NCI-H1048 (cell line): ENCODE data around the gene ACR.

ENCODE experiments used
- DNase-seq: peaks from one replicate; lab custom pipeline; 2025; lab: John Stamatoyannopoulos, UW

Gene ACR

DNA sequence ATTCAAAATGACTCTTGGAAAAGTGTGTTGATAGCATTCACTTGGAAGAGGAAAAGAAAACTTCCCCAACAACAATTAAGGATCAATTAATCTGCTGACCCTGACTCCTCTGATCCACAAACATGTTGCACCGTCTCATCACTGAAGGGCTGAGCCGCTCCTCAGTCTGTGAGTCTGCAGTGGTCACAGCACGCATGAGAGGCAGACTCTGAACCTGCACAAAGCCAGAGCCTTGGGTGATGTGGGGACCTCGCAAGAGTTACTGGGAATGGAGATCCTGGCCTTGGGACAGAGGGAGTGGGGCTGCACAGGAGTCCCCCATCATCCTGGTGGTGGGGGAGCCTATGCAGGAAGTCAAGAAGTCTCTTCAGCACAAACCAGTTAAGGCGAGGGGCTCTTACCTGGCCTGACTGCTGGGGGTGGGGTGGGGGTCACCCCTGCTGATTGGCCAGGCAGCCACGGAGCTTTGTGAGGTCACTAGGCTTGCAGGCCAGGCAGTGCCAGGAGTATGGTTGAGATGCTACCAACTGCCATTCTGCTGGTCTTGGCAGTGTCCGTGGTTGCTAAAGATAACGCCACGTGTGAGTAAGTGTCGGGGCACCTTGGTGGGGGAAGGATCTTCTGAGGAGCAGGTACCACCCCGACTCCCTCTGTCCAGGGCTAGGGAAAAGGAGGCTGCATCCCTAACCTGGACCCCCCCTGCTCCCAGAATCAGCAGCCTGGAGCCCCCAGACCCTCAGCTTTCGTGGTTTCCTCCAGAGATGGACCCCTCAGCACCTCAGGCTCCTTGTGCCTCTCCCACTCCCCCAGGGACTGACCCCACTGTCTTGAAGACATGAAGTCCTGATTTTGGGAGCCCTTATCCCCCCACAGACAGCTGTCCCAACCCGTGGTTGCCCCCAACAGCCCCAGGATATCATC lies at the start of gene ACR:
Gene ACR, plus strand, starts transcription at position 477 of the 921 bp plus-strand sequence. Its CDS starts 32 bp downstream, at position 509.
- DNase-seq, result no peak

DNA sequence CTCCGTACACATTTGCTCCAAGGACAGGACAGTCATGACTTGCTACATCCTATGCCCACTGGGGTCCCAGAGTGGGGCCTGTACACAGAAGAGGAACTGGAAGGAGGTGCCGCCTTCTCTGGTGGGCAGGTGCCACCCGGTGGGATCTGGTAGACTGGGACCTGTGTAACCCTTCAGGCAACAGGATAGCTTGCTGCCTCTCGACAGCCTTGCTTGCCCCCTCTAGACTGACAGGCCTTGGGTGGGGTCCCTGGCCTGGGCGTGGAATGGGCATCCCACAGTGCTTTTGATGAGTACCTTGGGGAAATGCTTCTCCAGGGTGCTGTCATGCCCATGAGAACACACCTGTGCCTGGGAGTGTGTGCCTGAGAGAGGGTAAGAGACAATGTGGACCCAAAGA lies 49.6 kb upstream of the ACR start:
- no peak for DNase-seq

DNA sequence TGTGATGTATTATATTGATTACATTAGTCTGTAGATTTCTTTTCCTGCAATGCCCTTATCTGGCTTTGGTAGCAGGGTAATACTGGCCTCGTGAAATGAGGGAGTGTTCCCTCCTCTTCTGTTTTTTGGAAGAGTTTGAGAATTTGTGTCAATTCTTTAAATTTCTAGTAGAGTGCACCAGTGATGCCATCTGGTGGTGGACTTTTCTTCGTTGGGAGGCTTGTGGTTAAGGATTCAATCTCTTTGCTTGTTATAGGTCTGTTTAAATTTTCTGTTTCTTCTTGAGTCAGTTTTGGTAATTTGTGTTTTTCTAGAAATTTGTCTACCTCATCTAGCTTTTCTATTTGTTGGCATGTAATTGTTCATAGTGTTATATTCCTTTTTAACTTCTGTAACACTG lies 46.5 kb upstream of the ACR start:
- DNase-seq, result no peak

DNA sequence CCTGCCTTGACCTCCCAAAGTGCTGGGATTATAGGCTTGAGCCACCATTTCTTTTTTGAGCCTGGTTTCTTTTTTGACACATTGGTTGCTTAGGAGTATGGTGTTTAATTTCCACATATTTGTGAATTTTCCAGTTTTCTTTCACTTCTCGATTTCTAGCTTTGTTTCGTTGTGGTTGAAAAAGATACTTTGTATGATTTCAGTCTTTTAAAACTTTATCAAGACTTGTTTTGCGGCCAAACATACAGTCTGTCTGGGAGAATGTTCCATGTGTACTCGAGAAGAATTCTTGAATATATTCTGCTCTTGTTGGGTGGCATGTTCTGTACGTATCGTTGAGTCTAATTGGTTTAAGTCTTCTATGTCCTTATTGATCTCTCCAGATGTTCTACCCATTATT lies 44.5 kb upstream of the ACR start:
- no peak for DNase-seq

DNA sequence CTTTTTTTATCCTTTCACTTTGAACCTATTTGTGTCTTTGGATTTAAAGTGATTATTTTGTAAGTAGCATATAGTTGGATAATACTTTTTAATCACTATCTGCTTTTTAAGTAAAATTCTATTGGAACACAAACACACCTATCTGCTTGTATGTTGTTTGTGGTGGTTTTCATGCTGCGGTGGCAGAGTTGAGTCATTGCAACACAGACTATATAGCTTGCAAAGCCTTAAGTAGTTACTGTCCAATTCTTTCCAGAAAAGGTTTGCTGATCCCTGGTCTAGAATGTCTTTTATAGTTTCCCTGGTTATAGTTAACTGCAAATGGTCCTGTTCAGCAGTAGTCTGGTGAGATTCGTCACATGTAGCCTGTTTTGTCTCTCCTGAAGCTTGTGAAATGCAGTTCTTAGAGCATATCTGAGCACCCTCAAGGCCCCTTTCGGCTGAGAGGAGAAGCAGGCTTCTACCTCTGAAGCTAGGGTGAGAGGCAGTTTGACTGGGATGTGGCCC lies 43.9 kb upstream of the ACR start:
- DNase-seq, result no peak

DNA sequence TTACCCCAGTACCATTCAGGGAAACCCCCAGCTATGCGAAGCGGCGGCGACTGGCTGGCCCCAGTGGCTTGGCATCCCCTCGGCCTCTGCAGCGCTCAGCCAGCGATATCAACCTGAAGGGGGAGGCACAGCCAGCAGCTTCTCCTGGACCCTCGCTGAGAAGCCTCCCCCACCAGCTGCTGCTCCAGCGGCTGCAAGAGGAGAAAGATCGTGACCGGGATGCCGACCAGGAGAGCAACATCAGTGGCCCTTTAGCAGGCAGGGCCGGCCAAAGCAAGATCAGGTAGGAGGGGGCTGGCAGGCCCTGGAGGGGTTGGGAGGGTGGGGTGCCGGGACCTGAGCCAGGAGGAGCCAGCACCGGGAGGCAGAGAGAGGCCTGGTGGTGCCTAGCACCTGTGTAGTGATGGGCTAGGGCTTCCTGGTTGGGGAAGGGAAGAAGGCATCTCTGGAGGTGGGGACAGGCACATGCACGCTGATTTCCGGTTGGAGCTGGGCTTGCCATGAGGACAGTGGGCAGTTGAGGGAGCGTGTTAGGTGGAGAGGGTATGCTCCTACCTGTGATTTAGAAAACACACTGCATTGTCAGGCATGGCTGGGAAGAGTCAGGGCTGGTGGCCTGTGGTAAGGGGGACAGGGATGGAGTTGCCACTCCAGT lies 43.1 kb upstream of the ACR start:
- DNase-seq, result no peak

DNA sequence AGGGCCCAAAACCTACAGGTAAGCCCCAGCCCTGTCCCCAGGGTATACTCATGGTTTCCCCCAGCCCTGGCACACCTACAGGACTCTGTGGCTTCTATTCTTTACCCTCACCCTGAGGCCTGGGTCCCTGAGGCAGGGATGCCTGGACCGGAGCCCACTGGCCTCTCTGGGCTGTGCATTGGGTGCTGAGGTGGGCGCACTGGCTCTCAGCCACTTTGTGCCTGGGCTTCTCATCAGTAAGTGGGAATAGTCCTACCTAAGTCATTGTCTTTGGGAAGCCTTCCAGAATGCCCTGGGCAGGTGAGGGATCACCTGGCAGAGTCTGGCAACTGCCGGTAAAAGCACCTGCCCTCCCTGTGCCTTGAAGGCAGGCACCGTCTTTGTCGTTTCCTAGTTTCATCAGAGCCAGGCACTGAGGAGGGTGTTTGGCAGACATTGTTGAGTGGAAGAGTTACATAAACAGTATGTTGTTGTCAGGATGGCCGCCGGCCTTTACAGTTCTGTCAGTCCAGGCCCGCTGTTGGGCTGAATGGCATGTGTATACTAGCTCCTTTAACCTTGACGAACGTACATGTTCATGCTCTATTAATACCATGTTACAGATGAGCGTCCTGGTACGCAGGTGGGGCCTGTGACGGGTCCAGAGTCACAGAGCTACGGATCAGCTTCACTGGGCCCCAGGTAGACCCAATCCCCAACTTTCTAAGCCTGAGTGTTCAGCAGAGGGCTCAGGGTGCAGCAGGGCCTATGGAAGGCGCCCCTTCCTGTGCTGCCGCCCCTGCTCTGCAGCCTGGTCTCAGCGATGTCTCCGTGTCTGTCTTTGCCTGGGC lies 42.4 kb upstream of the ACR start:
- DNase-seq, result no peak

DNA sequence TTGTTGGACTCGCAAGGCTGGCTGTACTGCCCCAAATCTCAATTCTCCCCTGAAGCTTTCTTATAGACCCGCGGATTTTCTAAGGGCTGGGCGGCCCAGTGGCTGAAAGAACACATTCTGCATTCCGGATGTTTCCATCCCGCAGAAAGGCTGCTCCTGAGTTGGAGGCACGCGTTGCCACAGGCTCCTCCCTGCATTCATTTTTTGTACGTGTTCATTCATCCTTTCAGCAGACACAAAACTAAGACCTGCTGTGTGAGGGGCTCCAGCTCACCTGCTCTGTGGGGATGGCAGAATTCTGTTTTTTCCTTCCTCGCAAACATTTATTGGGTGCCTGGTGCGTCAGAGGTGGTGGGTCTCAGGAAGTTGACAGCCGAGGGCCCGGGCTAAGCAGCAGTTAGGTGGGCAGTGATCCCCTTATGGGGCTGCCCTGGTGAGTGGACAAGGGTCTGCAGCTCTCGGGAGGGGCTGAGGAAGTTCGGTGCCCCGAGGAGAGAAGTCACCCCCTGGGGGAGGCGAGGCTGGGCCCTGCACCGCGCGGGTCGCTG lies 41.7 kb upstream of the ACR start:
- DNase-seq, result no peak

DNA sequence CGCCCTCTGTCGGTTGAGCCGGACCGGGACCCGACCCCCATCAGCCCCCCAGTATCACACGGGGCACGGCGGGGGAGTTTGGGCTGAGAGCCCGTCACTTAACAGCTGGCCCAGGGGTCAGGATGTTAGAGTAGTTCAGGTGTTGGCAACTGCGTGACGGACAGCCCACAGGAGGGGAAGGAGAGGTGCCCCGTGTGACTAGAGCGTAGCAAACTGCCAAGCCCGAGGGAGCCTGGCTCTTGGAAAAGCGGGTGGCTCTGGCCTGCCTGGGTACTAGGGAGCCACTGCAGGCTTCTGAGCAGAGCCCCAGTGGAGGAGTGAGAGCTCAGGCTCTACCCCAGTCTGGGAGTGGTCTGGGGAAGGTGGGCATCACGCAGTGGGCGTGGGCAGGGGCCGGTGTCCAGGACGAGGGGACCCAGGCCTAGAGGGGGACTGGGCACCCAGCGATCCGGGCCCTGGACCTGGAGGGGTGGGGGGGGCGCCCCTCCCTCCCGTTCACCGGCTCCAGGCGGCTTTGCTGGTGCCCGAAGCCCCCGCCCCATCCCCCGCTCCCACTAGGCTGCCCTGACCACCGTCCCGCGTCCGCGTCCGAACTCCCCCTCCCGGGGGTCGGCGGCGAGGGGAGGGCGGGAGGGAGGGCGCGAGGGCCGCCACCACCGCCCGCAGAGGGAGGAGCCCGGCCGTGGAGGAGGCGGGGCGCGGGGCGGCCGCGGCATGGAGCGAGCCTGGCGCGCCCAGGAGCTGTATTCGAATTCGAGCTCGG lies 41.0 kb upstream of the ACR start:
- DNase-seq, result no peak

DNA sequence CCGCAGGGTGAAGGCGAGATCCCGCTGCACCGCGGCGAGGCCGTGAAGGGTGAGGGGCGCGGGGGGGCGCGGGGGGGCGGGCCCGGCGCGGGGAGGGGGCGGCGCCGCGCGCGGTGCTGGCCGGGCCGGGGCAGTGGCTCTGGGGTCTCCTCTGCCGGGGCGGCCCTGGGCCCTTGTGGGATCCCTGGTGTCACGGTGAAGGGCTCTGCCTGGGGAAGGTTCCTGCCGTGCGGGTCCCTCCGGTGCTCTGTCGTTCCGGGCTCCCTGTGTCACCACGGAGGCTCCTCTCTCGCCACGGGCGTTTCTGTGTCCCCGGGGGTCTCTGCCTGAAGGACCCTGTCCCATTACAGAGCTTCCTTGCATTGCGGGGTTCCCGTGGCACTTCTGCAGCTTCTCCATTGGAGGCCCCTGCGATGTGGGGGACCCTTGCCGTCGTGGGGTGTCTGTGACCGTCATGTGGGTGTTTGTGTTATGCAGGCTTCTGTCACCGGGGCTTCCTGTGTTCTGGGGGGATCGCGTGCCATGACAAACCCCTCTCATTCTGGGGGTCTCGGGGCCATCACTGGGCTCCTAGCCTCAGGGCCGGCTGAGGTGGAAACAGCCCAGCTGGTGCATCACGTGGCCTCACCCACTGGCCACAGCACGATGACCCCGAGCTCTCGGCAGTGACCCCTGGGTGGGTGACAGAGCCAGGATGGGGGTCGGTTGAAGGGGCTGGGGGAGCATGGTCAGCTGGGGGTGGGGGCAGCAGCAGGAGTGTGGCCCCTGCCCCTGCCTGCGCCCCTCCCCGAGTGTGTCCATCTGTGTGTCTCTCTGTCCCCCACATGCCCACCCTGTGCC lies 40.1 kb upstream of the ACR start:
- no peak for DNase-seq

DNA sequence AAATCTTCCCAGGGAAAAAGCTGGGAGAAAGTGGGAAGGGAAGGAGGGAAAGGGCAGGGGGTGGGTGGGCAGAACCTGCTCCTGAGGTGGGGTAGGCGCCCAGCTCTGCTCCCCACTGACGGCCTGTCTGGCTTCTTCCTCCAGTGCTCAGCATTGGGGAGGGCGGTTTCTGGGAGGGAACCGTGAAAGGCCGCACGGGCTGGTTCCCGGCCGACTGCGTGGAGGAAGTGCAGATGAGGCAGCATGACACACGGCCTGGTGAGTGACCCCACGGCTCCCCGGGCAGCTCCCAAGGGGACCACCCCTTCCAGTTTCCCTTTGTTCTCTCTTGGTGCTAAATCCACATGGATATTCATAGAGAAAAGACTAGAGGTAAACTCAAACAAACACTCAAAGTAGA lies 39.5 kb upstream of the ACR start:
- no peak for DNase-seq

DNA sequence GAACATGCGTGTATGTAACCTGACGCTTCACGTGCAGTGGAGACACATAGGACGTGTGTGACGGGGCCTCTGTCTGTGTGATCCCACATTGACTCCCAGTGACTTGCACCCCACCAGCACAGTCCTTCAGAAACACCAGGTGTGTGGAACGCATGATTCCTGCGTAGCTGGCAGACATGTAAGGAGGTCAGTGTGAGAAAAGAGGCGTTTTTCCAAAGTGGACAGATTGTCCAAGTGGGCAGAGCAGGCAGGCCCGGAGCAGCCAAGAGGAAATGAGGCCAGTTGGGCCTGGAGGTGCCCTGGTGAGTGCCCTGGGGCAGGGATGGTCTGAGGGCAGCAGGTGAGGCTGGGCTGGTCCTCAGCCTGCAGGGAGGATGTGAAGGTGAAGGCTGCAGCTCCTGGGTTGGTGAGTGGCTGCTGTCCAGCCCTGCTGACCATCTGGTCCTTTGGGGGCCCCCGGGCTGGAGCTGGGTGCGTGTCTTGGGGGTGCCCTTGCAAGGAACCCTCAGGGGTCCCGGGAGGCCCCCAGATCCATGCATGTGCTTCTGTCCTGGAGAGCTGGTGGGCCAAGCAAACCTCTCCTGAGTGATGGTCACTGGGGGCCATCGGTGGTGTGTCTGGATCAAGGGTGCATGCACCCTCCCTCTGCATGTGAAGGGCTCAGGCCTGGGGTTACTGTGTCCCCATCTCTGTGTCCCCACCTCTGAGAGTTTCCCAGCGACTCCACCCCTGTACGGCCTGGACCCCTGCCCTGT lies 38.8 kb upstream of the ACR start:
- DNase-seq, result no peak

DNA sequence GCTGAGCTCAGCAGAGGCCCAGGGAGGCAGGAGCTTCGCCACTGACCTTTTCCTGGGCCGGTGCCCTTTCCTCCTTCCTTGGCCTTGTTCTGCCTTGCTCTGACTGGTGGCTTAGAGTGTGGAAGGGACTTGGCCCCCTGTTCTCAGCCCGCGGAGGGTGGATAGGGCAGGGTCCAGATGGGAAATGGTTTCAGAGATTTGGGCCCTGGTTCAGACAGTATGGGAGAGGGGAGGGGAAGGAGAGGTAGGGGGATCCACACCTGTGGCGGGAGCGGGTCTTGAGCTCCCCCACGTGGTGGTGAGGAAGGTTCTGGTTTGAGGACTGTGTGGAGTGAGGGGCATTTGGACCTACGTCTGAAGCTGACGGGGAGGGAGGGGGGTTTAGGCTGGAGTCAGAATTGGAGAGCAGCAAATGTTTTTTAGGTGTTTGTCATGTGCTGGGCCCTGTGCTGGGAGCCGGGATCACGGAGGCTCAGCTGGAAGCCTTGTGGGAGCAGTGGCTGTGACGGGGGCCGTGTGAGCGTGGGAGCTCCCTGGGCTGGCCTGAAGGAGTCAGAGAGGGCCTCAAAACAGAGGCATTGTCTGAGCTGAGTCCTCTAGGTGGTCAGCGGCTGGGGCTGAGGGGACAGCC lies 38.1 kb upstream of the ACR start:
- DNase-seq, result no peak

DNA sequence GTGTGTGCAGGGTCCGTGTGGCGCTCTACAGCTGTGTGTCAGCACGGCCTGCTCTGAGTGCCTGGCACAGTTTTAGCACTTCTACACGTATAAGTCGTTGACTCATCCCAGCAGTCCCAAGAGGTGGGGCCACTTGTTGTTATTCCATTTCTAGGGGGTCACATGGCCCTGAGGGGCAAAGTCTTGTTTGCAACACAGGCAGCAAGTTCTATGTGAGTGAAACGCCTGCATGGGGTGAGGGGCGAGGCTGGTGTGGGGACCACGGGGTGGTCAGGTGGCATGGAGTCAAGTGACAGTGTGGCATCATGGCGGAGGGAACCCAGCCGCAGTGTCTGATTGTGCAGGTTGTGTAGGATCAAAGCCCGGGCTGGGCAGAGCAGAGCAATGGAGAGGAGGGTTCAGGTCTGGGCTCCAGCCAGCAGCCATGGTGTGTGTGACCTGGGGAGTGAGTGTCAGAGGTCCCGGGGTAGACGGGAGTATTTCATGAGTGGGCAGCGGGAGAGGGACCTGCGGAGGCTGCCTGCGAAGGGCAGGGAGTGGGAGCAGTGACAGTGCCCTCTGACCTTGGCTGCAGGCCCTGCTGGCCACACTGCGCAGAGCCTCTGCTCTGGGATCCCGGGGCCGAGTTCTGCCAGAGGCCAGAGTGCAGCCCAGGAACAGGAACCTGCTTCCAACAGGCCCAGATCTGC lies 37.5 kb upstream of the ACR start:
- DNase-seq, result no peak

DNA sequence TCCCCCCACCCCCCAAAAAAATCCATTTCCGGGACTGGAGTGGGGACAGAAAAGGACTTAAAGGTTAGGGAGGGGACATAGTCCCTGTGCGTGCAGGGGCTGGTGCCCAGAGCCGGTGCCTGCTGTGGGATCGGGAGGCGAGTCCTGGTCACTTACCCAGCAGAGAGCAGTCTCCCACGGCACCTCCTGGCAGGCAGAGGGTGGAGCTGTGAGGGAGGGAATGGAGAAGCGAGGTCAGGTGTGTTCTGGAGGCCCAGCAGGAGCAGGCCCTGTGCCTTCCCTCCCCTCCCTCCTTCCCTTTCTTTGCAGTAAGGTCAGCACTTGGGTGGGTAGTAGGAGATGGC lies 37.0 kb upstream of the ACR start:
- no peak for DNase-seq

DNA sequence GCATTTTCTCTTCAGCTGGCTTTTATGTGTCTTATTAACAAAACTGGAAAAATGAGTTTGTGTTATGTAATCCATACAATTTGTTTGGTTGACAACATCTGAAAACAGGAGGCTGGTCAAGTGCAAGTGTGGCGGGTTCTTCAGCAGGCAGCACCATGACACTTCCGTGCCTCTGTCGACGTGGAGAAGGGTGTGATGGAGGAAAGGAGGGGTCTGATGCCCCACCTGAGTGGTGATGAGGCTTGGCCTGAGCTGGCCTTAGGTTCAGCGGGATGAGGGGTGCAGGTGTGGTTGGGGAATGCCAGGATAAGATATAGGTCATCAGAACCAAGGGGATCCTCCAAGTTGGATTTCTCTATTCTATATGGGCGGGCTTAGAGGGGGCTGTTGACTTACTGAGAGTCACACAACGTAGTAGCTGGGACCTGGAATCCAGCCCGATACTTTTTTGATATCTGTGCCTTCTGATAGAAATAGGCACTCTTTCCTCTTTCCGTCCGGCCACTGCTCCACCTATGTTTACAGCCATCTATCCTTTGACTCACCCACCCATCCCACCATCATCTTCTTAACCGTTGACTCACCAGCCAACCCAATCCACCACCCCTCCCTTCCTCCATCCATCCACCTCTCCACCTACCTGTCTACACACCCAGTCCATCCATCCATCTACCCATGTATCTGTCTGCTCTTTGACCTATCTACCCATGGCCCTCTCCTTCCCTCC lies 36.4 kb upstream of the ACR start:
- no peak for DNase-seq

DNA sequence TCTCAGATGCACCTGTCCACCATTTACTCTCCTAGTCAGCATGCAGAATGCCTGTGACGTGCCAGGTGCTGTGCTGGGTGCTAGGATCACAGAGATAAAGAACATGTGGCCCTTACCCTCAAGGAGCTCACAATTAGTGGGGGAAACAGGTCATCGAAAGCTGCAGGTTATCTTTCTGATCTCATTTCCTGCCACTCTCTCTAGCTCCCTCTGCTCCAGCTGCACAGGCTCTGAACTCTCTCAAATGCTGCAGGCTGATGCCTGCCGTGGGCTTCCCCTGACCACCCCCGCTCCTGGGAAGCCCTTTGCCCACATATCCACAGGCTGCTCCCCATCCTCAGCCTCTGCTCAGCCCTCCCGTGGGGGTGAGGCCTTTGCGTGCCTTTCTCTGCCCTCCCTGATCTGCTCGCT lies 35.7 kb upstream of the ACR start:
- DNase-seq, result no peak
